Left renal pelvis (tissue), 4 donors: ENCODE data around the gene OPALIN. TPM values are rescaled to one million over a fixed set of nuclear protein-coding genes. Genes with fewer than 3 reads are reported as not detected.
A peak's percentile ranks its signal among the peaks of the same experiment; 100 is the strongest.

Experiments used
- DNase-seq, 4 donors: peaks; one replicate each; pipeline ENCODE4 v3.0.0-alpha.2; 2013; ENCODE audit warnings: low read depth in 4 of 4, low spot score in 3 of 4
- polyA plus RNA-seq, 4 donors: library from polyadenylated mRNA; unstranded; fragments of 120-200 nt; gene quantifications; one replicate each; pipeline ENCODE4 v1.2.1, GENCODE V29; 2013; ENCODE audit not compliant: insufficient read length in 4 of 4

The OPALIN gene
- polyA plus RNA-seq = not detected

GRCh38 chr10:96358851-96359540, at the start of gene OPALIN:
Gene OPALIN, minus strand, starts transcription at chr10:96359002. Its CDS starts 106 bp downstream, at chr10:96358896.
- no peak for DNase-seq

- DNase-seq = no peak
Observed at GRCh38 chr10:96408201-96408600, 49.4 kb upstream of the OPALIN start.

DNA sequence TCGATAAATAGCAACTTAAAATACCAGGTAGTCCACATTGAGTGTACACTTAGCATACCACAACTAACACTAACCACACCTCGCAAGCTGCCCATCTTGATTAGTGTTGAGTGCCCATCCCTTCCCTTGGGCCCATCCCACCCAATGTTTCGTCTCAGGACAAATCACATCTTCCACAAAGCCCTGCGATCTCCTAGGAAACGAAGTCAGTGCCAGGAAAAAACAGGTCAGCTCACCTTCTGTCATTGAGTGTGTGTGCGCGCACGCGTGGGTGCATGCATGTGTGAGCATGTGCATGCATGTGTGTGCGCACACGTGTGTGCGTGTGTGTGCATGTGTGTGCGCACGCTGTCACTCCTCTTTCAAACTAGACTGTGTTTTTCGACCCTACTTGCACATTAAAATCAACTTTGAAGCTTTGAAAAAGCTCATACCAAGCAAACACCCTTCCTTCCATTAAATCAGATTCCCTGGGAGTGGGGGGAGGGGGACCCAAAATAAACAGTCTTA, 48.8 kb upstream of the OPALIN start:
- no peak for DNase-seq

GRCh38 chr10:96406091-96406490, 47.3 kb upstream of the OPALIN start:
- DNase-seq = no peak

GRCh38 chr10:96402417-96403305, 43.9 kb upstream of the OPALIN start:
- DNase-seq = no peak

GRCh38 chr10:96401036-96401435, 42.2 kb upstream of the OPALIN start:
- no peak for DNase-seq

GRCh38 chr10:96400465-96400864, 41.7 kb upstream of the OPALIN start:
- no peak for DNase-seq

GRCh38 chr10:96397902-96398301, 39.1 kb upstream of the OPALIN start:
- DNase-seq = no peak

- DNase-seq = peak; percentile 39 to 67 (median 51)
Observed at GRCh38 chr10:96395931-96396877, 37.4 kb upstream of the OPALIN start.

GRCh38 chr10:96390460-96390864, 31.7 kb upstream of the OPALIN start:
- DNase-seq = no peak

- no peak for DNase-seq
Observed at GRCh38 chr10:96389785-96390184, 31.0 kb upstream of the OPALIN start.

GRCh38 chr10:96387601-96388000, 28.8 kb upstream of the OPALIN start:
- DNase-seq = no peak

DNA sequence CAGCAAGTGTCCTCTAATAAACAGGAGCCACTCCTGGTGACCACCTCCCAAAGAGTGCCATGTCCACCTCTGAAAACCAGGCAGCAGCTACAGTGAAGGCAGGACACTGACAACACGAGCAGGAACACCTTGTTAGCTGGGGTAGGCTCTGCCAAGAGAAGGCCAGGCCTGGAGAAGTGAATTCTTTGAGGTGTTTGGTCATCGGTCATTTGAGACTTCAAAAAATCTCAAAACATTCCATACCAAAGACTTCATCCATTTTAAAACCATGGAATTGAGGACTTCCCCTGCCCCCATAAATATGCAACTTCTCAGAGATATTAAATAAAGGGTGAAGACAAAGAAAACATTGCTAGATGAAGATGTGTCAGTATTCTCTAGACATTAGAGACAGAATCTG, 28.4 kb upstream of the OPALIN start:
- no peak for DNase-seq

GRCh38 chr10:96384506-96384905, 25.7 kb upstream of the OPALIN start:
- DNase-seq = no peak

- DNase-seq = no peak
Observed at GRCh38 chr10:96380821-96381220, 22.0 kb upstream of the OPALIN start.

- no peak for DNase-seq
Observed at GRCh38 chr10:96379758-96380157, 21.0 kb upstream of the OPALIN start.

- DNase-seq = no peak
Observed at GRCh38 chr10:96378741-96379140, 19.9 kb upstream of the OPALIN start.

DNA sequence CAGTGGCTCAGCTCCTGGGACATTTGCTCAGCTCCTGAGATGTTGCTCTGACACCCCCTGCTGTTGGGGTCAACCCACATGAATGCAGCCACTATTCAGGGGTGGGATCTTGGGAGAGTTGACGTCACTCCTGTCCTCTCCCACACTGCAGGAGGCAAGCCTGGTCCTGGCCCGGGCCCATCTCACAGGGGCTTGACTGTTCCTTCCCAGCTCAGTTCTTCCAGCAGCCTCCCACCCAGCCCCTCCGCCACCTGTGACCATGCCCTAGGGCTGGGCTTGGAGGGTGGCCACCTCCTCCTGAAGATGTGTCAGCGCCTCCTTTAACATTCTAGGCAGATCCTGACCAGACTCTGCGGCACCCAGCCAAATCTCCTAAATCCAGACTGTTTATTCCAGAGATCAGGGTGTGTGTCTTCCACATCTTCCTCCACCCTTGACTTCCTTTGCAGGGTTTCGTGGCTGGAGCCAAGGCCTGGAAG, 19.1 kb upstream of the OPALIN start:
- DNase-seq = no peak

GRCh38 chr10:96376483-96376882, 17.7 kb upstream of the OPALIN start:
- no peak for DNase-seq
